Lung (tissue), 12 donors: Measurements from ENCODE around the gene MT3. TPM values are rescaled to one million over a fixed set of nuclear protein-coding genes. Genes with fewer than 3 reads are reported as not detected.

Experiments used
- ATAC-seq: fragments of 200-7000 bp; cut with Tn5 transposase; one replicate; pipeline ENCODE4 v1.9.1; 2020; ENCODE audit warnings: moderate number of reproducible peaks; ENCODE audit not compliant: insufficient read depth, low FRiP score
- DNase-seq, 3 donors: peaks; one replicate each; pipeline ENCODE4 v3.0.0-alpha.2; 2013 to 2017
- H3K27ac ChIP-seq, 2 donors: one replicate each; pipeline ENCODE4 v1.5.1; 2013; ENCODE audit warnings: mild to moderate bottlenecking in 2 of 2, moderate library complexity in 2 of 2, control low read depth in 1 of 2, inconsistent platforms in 1 of 2, low read depth in 1 of 2, low read length in 1 of 2
- H3K27me3 ChIP-seq, 3 donors: one replicate each; pipeline ENCODE4 v1.5.1; 2013; ENCODE audit warnings: low read length in 2 of 3; ENCODE audit not compliant: control insufficient read depth in 3 of 3, insufficient read depth in 3 of 3
- H3K36me3 ChIP-seq, 4 donors: one replicate each; pipeline ENCODE4 v1.5.1; 2013; ENCODE audit warnings: low read length in 4 of 4, mild to moderate bottlenecking in 1 of 4, moderate library complexity in 1 of 4; ENCODE audit not compliant: control insufficient read depth in 4 of 4, insufficient read depth in 4 of 4
- H3K4me1 ChIP-seq, 5 donors: one replicate each; pipeline ENCODE4 v1.5.1; 2013; ENCODE audit warnings: low read length in 5 of 5, mild to moderate bottlenecking in 2 of 5, moderate library complexity in 1 of 5; ENCODE audit not compliant: control insufficient read depth in 5 of 5, insufficient read depth in 5 of 5
- H3K4me3 ChIP-seq: one replicate; pipeline ENCODE4 v1.5.1; 2013; ENCODE audit warnings: mild to moderate bottlenecking, control low read depth, moderate library complexity
- H3K9ac ChIP-seq, 2 donors: one replicate each; pipeline ENCODE4 v1.5.1; 2013; ENCODE audit warnings: low read length in 2 of 2, control low read depth in 1 of 2; ENCODE audit not compliant: insufficient read depth in 1 of 2
- H3K9me3 ChIP-seq, 4 donors: one replicate each; pipeline ENCODE4 v1.5.1; 2013; ENCODE audit warnings: low read length in 3 of 4, mild to moderate bottlenecking in 1 of 4, moderate library complexity in 1 of 4; ENCODE audit not compliant: control insufficient read depth in 4 of 4, insufficient read depth in 3 of 4
- CTCF ChIP-seq: IDR thresholded peaks from 2 replicates; pipeline ENCODE4 v1.5.1; 2012; ENCODE audit warnings: mild to moderate bottlenecking; ENCODE audit errors: control extremely low read depth, extremely low read depth
- WGBS, 2 donors: extraction: QIAGEN DNeasy Blood & Tissue Kit; methylation state at CpG; one replicate each; pipeline ENCODE4 v1.1.7; 2013; 5-methylcytosine and 5-hydroxymethylcytosine counted together
- polyA plus RNA-seq, 2 donors: library from polyadenylated mRNA; stranded (reverse); fragments of 200-250 nt; gene quantifications; one replicate each; pipeline ENCODE4 v1.2.1, GENCODE V29; 2013
- total RNA-seq, 2 donors: library from RNA; depleted of rRNA in 1 of 2; stranded (reverse); fragments of >200 nt in 1 of 2; gene quantifications; one replicate each; pipeline ENCODE4 v1.2.1, GENCODE V29; 2014 to 2021
- donor health status: control.
- donor health status: control.
- donor health status: Bipolar disorder and iron deficiency.
- donor health status: healthy.
- donor health status: DM: yes; HTN: yes; CAD: no.

Gene MT3
- total and polyA plus RNA-seq, 4 donors = 1.3 to 4.4 TPM; not detected in 2

GRCh38 chr16:56588781-56589140 lies 567 bp upstream of the MT3 start:
- WGBS, 2 donors = 38 to 40% methylated on average over 9 of the region's 9 CpGs
- ATAC-seq (no peak), DNase-seq (no peak)
- Histone ChIP-seq H3K9me3 (no peaks in the 10 kb centered on the region), H3K4me3 (no peak overlapping the region), H3K27ac (no peak overlapping the region), H3K4me1 (peaks cover 0 to 7% (median 0%) of the 10 kb centered on the region in 5 donors), H3K9ac (no peak overlapping the region), H3K27me3 (peaks cover 5 to 48% (median 29%) of the 10 kb centered on the region in 3 donors), H3K36me3 (no peaks in the 10 kb centered on the region)
- TF ChIP-seq CTCF = no peak

DNA sequence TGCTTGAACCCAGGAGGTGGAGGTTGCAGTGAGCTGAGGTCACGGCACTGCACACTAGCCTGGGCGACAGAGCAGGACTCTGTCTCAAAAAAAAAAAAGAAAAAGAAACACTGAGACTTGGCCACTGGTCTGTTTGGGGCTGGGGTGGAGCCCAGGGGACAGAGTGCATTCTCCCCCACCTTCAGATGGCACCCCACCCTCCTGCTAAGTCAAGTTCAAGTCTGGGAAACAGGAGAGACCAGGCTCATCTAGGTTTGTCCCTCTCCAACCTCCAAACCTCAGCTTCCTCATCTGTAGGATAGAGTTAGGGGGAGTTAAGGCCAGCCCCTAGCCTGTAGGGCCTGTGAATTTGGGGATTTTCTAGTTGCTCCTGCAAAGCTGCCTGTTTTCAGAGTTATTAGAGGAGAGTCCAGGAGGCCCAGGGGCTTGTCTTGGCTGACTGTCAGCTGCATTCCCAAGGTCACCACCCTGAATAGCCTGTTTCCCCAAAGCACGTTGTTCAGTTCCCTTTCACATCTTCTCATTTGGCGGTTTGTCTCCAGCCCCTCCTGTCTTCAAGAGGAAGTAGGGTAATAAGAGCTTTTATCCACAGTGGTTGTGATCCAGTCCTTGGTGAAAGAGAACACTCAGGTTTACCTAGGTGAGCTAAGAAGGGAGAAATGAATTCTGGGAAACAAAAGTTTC lies 2.2 kb downstream of the MT3 start:
- H3K27ac ChIP-seq = no peak overlapping the region
- DNase-seq (peak in 1 of 3 donors; percentile 32), ATAC-seq (no peak)
- H3K9ac ChIP-seq = no peak overlapping the region
- TF ChIP-seq CTCF = no peak
- H3K4me3 ChIP-seq = no peak overlapping the region
- no peaks in the 10 kb centered on the region for H3K9me3 ChIP-seq
- WGBS, 2 donors = 42 to 54% methylated on average over 4 of the region's 4 CpGs
- H3K36me3 ChIP-seq = no peaks in the 10 kb centered on the region
- peaks cover 5 to 41% (median 24%) of the 10 kb centered on the region in 3 donors for H3K27me3 ChIP-seq
- peaks cover 0 to 7% (median 0%) of the 10 kb centered on the region in 5 donors for H3K4me1 ChIP-seq

GRCh38 chr16:56593573-56594291 lies 4.4 kb downstream of the MT3 start:
- no peaks in the 10 kb centered on the region for H3K9me3 ChIP-seq
- no peak for ATAC-seq
- H3K9ac ChIP-seq = no peak overlapping the region
- H3K36me3 ChIP-seq = no peaks in the 10 kb centered on the region
- no peak overlapping the region for H3K27ac ChIP-seq
- no peak overlapping the region for H3K4me3 ChIP-seq
- TF ChIP-seq CTCF = no peak
- peaks cover 5 to 23% (median 13%) of the 10 kb centered on the region in 3 donors for H3K27me3 ChIP-seq
- 95 to 96% methylated on average over 6 of the region's 6 CpGs for WGBS, 2 donors
- peaks cover 0 to 7% (median 0%) of the 10 kb centered on the region in 5 donors for H3K4me1 ChIP-seq
- no peak for DNase-seq
